Measurements from ENCODE around the gene GPS1.

Gene GPS1

GRCh38 chr17:82092628-82092994, 40.9 kb downstream of the GPS1 start:
- no peak for DNase-seq

GRCh38 chr17:82092995-82093751, 41.5 kb downstream of the GPS1 start:
- no peak for DNase-seq

GRCh38 chr17:82094931-82095776, 43.5 kb downstream of the GPS1 start:
- DNase-seq, result no peak

GRCh38 chr17:82095777-82096708, 44.3 kb downstream of the GPS1 start:
- no peak for DNase-seq

GRCh38 chr17:82096709-82097183, 45.0 kb downstream of the GPS1 start:
- no peak for DNase-seq

GRCh38 chr17:82097184-82097918, 45.7 kb downstream of the GPS1 start:
- peak; percentile 71 for DNase-seq

GRCh38 chr17:82097919-82098168, 46.1 kb downstream of the GPS1 start:
- no peak for DNase-seq

- peak; percentile 99 for DNase-seq
These were observed 46.7 kb downstream of the GPS1 start, which contains the start of gene FASN for GRCh38 chr17:82098169-82098938. Gene FASN, minus strand, starts transcription at chr17:82098236. Its CDS starts 1,791 bp downstream, at chr17:82096445.

GRCh38 chr17:82098939-82099763, 47.5 kb downstream of the GPS1 start:
- peak; percentile 84 for DNase-seq

- DNase-seq, result no peak
These were observed 49.0 kb downstream of the GPS1 start for GRCh38 chr17:82100502-82101298.

- DNase-seq, result no peak
These were observed 49.6 kb downstream of the GPS1 start for GRCh38 chr17:82101301-82101715.

GRCh38 chr17:82101767-82102679, 50.3 kb downstream of the GPS1 start:
- peak; percentile 67 for DNase-seq

GRCh38 chr17:82103553-82104451, 52.1 kb downstream of the GPS1 start:
- no peak for DNase-seq

GRCh38 chr17:82104797-82105416, 53.2 kb downstream of the GPS1 start:
- no peak for DNase-seq

- no peak for DNase-seq
These were observed 53.8 kb downstream of the GPS1 start for GRCh38 chr17:82105417-82105881.

GRCh38 chr17:82105882-82106687, 54.4 kb downstream of the GPS1 start:
- peak; percentile 93 for DNase-seq

All from NCI-H69 (cell line).